ENCODE results near the gene CHKA. TPM values are rescaled to one million over a fixed set of nuclear protein-coding genes. Genes with fewer than 3 reads are reported as not detected.

CHKA gene
- total RNA-seq, 2 donors from 2014 or later = 56.1 to 75.9 TPM

GRCh38 chr11:68076371-68077042 lies 44.7 kb downstream of the CHKA start:
- no peaks in the 10 kb centered on the region for H3K9me3 Mint-ChIP-seq
- peaks cover 2% of the 10 kb centered on the region for H3K4me1 Mint-ChIP-seq
- TF ChIP-seq CTCF (conservative IDR thresholded peaks at IDR 0.05) = peak; percentile 36
- H3K27ac Mint-ChIP-seq = peak overlapping the region; percentile 31
- H3K4me3 ChIP-seq (ENCODE audit: low read length) = no peak overlapping the region
- peaks cover 62% of the 10 kb centered on the region for H3K36me3 ChIP-seq (ENCODE audit: control insufficient read depth, insufficient read depth, low read length)
- no peaks in the 10 kb centered on the region for H3K9me3 ChIP-seq (ENCODE audit: control insufficient read depth, low read length)
- no peaks in the 10 kb centered on the region for H3K27me3 Mint-ChIP-seq (ENCODE audit: insufficient read depth)
- no peaks in the 10 kb centered on the region for H3K4me1 ChIP-seq (ENCODE audit: control insufficient read depth, insufficient read depth, low read length)
- H3K9ac ChIP-seq (ENCODE audit: extremely low read depth, low read length, poor library complexity, severe bottlenecking) = no peak overlapping the region
- peaks cover 58% of the 10 kb centered on the region for H3K36me3 Mint-ChIP-seq (ENCODE audit: low read depth)
- H3K27ac ChIP-seq (ENCODE audit: low read depth, low read length) = no peak overlapping the region
- H3K27me3 ChIP-seq (ENCODE audit: control insufficient read depth, insufficient read depth, low read length, poor library complexity, severe bottlenecking) = no peaks in the 10 kb centered on the region
- WGBS, 2 experiments (ENCODE audit: insufficient coverage in 1 of 2, insufficient read length in 1 of 2) = 94% methylated on average over 9 to 10 of the region's 11 CpGs
- H3K4me3 Mint-ChIP-seq = no peak overlapping the region
- DNase-seq = no peak

- WGBS, 2 experiments (ENCODE audit: insufficient coverage in 1 of 2, insufficient read length in 1 of 2) = 94% methylated on average over 7 to 9 of the region's 10 CpGs
- Histone ChIP-seq H3K4me3 (ENCODE audit: low read length) (no peak overlapping the region), H3K4me1 (ENCODE audit: control insufficient read depth, insufficient read depth, low read length) (no peaks in the 10 kb centered on the region), H3K36me3 (ENCODE audit: control insufficient read depth, insufficient read depth, low read length) (peaks cover 65% of the 10 kb centered on the region), H3K9me3 (ENCODE audit: control insufficient read depth, low read length) (no peaks in the 10 kb centered on the region), H3K27me3 (ENCODE audit: control insufficient read depth, insufficient read depth, low read length, poor library complexity, severe bottlenecking) (no peaks in the 10 kb centered on the region), H3K27ac (ENCODE audit: low read depth, low read length) (no peak overlapping the region), H3K9ac (ENCODE audit: extremely low read depth, low read length, poor library complexity, severe bottlenecking) (no peak overlapping the region)
- H3K36me3 Mint-ChIP-seq (ENCODE audit: low read depth) = peaks cover 60% of the 10 kb centered on the region
- no peak overlapping the region for H3K27ac Mint-ChIP-seq
- H3K9me3 Mint-ChIP-seq = no peaks in the 10 kb centered on the region
- no peak overlapping the region for H3K4me3 Mint-ChIP-seq
- H3K4me1 Mint-ChIP-seq = peaks cover 2% of the 10 kb centered on the region
- no peak for DNase-seq
- no peak for TF ChIP-seq CTCF (conservative IDR thresholded peaks at IDR 0.05)
- H3K27me3 Mint-ChIP-seq (ENCODE audit: insufficient read depth) = no peaks in the 10 kb centered on the region
Measured at GRCh38 chr11:68074584-68075352, 46.4 kb downstream of the CHKA start.

GRCh38 chr11:68071281-68072048 lies 49.7 kb downstream of the CHKA start:
- no peaks in the 10 kb centered on the region for H3K27me3 ChIP-seq (ENCODE audit: control insufficient read depth, insufficient read depth, low read length, poor library complexity, severe bottlenecking)
- Mint-ChIP-seq H3K4me3 (no peak overlapping the region), H3K4me1 (no peaks in the 10 kb centered on the region), H3K9me3 (no peaks in the 10 kb centered on the region), H3K36me3 (ENCODE audit: low read depth) (peaks cover 67% of the 10 kb centered on the region), H3K27me3 (ENCODE audit: insufficient read depth) (no peaks in the 10 kb centered on the region), H3K27ac (no peak overlapping the region)
- H3K4me1 ChIP-seq (ENCODE audit: control insufficient read depth, insufficient read depth, low read length) = no peaks in the 10 kb centered on the region
- TF ChIP-seq CTCF (conservative IDR thresholded peaks at IDR 0.05) = no peak
- H3K27ac ChIP-seq (ENCODE audit: low read depth, low read length) = no peak overlapping the region
- H3K36me3 ChIP-seq (ENCODE audit: control insufficient read depth, insufficient read depth, low read length) = peaks cover 85% of the 10 kb centered on the region
- H3K4me3 ChIP-seq (ENCODE audit: low read length) = no peak overlapping the region
- H3K9ac ChIP-seq (ENCODE audit: extremely low read depth, low read length, poor library complexity, severe bottlenecking) = no peak overlapping the region
- no peak for DNase-seq
- WGBS, 2 experiments (ENCODE audit: insufficient coverage in 1 of 2, insufficient read length in 1 of 2) = 96% methylated on average over 3 of the region's 3 CpGs
- no peaks in the 10 kb centered on the region for H3K9me3 ChIP-seq (ENCODE audit: control insufficient read depth, low read length)
